Measurements from ENCODE around the gene FAM50A.

DNA sequence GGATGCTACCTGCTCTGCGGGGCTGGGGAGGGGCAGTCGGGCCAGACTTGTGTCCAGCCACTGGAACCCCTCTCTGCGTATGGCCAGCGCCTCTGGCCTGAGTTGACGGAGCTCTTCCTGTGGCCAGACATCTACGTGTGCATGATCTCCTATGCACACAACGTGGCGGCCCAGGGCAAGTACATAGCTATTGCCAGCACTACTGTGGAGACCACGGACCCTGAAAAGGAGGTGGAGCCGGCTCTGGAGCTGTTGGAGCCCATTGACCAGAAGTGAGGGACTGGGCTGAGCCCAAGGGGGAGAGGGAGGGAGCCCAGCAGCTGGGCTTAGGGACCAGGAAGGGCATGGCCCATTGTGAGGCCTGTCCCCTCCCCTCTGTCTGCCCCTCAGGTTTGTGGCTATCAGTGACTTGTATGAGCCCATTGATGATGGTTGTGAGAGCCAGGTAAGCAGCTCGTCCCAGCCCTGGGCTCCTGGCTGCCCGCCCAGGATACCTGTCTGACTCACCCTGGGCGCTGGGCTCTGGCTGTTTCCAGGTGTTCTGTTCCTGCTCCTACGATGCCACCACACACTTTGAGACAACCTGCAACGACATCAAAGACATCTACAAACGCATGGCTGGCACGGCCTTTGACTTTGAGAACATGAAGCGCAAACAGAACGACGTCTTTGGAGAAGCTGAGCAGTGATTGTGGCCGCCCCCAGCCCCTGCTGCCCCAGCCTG is 1.8 kb upstream of the FAM50A start:
- TF ChIP-seq POLR2A (IDR thresholded peaks at IDR 0.05; ENCODE audit: low read depth, low read length) (no peak), TAF1 (IDR thresholded peaks at IDR 0.05; ENCODE audit: borderline replicate concordance, low read depth, low read length) (no peak), POLR2AphosphoS5 (IDR thresholded peaks at IDR 0.05; ENCODE audit: low read depth, low read length) (no peak)
